HepG2 (cell line): ENCODE results near the gene KLHL40. TPM values are rescaled to one million over a fixed set of nuclear protein-coding genes. Genes with fewer than 3 reads are reported as not detected.
A peak's percentile ranks its signal among the peaks of the same experiment; 100 is the strongest.

ENCODE experiments used
- ATAC-seq: fragments of 200-7000 bp; cut with Tn5 transposase; 3 replicates; pipeline ENCODE4 v1.9.1; 2020; ENCODE audit warnings: mild to moderate bottlenecking, moderate library complexity
- BruUV-seq: library from RNA; stranded (reverse); fragments of 400-500 nt; replicated peaks from 2 replicates; lab custom pipeline; 2021; lab: Mats Ljungman, UMichigan
- CTCF ChIA-PET: fragments of 300-600 bp; formaldehyde crosslinking; extraction: SDS; loops from one replicate; lab custom pipeline; 2021; ENCODE audit warnings: low total read pairs, inconsistent platforms, low intra/inter-chr PET ratio; lab: Yijun Ruan, JAX
- POLR2A ChIA-PET: fragments of 350-600 bp; sonication (Branson Sonifier 250); formaldehyde crosslinking; loops from one replicate; lab custom pipeline; 2020; ENCODE audit warnings: antibody characterized with exemption, inconsistent platforms; lab: Yijun Ruan, JAX
- DNase-seq: peaks from one replicate; pipeline ENCODE4 v3.0.0-alpha.2; 2015; ENCODE audit warnings: low spot score
- FAIRE-seq: peaks from 3 replicates; lab custom pipeline; 2011; peaks lifted over from hg19 to GRCh38; lab: Jason Lieb, UNC
- H2AFZ ChIP-seq: one replicate; pipeline ENCODE4 v1.6.1; 2011; ENCODE audit warnings: low read length, inconsistent platforms
- H3K27ac ChIP-seq: fragments of 300-600 bp; 3 replicates; pipeline ENCODE4 v1.8.0; 2011; ENCODE audit warnings: mixed run types, mild to moderate bottlenecking, mixed read lengths, low read length, inconsistent platforms; ENCODE audit not compliant: insufficient read depth; ENCODE audit errors: extremely low read length
- H3K27me3 ChIP-seq, 2 experiments: fragments of 200-600 bp in 1 of 2; 2 replicates in 1 of 2; 3 replicates in 1 of 2; pipeline versions ENCODE4 v1.6.0 to v1.8.0; 2011; ENCODE audit warnings: low read length in 2 of 2, mild to moderate bottlenecking in 2 of 2, moderate library complexity in 2 of 2, inconsistent platforms in 1 of 2; ENCODE audit not compliant: insufficient read depth in 2 of 2, control insufficient read depth in 1 of 2
- H3K36me3 ChIP-seq, 2 experiments: fragments of 200-600 bp in 1 of 2; replicated peaks in 1 of 2; 2 replicates in 1 of 2; 3 replicates in 1 of 2; pipeline versions ENCODE4 v1.5.1 to v1.8.0; 2011; ENCODE audit warnings: low read length in 2 of 2, inconsistent platforms in 1 of 2; ENCODE audit not compliant: insufficient read depth in 2 of 2, control insufficient read depth in 1 of 2
- H3K4me1 ChIP-seq: 2 replicates; pipeline ENCODE4 v1.5.1; 2012; ENCODE audit warnings: low read length, inconsistent platforms; ENCODE audit not compliant: insufficient read depth
- H3K4me2 ChIP-seq: 2 replicates; pipeline ENCODE4 v1.6.0; 2011; ENCODE audit warnings: low read depth, low read length, inconsistent platforms
- H3K4me3 ChIP-seq, 3 experiments: fragments of 200-600 bp in 1 of 3; sonication (generic), shearing (Covaris generic) in 1 of 3; replicated peaks in 1 of 3; 2 replicates each; pipeline ENCODE4 v1.5.1; 2011 to 2016; ENCODE audit warnings: low read length in 3 of 3, inconsistent platforms in 2 of 3, low read depth in 2 of 3, mild to moderate bottlenecking in 2 of 3, control low read depth in 1 of 3, mixed read lengths in 1 of 3; ENCODE audit not compliant: insufficient read depth in 1 of 3
- H3K79me2 ChIP-seq: one replicate; pipeline ENCODE4 v1.6.1; 2011; ENCODE audit warnings: low read length, inconsistent platforms; ENCODE audit not compliant: insufficient read depth
- H3K9ac ChIP-seq: 2 replicates; pipeline ENCODE4 v1.6.0; 2011; ENCODE audit warnings: mild to moderate bottlenecking, low read depth, low read length, inconsistent platforms; ENCODE audit not compliant: insufficient read depth
- H3K9me3 ChIP-seq: 2 replicates; pipeline ENCODE4 v1.5.1; 2012; ENCODE audit warnings: mild to moderate bottlenecking, low read length
- H4K20me1 ChIP-seq: 2 replicates; pipeline ENCODE4 v1.6.0; 2011; ENCODE audit warnings: inconsistent platforms, mild to moderate bottlenecking, low read length, moderate library complexity; ENCODE audit not compliant: insufficient read depth
- AGO2 ChIP-seq: fragments of 200-400 bp; formaldehyde crosslinking; optimal IDR thresholded peaks from 2 replicates; pipeline ENCODE3; 2017; ENCODE audit warnings: mild to moderate bottlenecking, low read depth, low read length, moderate library complexity
- ATF4 ChIP-seq, 2 experiments: fragments of 450-650 bp in 1 of 2; sonication (generic) in 1 of 2; formaldehyde crosslinking; IDR thresholded peaks; 2 replicates each; pipeline versions ENCODE4 v1.5.0 to v1.8.0; 2020 to 2022; ENCODE audit warnings: mild to moderate bottlenecking in 1 of 2, missing genetic modification reagents in 1 of 2
- POLR2G ChIP-seq: fragments of 200-400 bp; formaldehyde crosslinking; IDR thresholded peaks from 2 replicates; pipeline ENCODE4 v1.6.1; 2018; ENCODE audit warnings: mild to moderate bottlenecking, low read depth, low read length, moderate library complexity
- RNF219 ChIP-seq: sonication (generic); formaldehyde crosslinking; IDR thresholded peaks from 2 replicates; pipeline ENCODE4 v1.5.0; 2020; ENCODE audit warnings: mild to moderate bottlenecking, missing genetic modification reagents
- ZNF383 ChIP-seq: sonication (generic); formaldehyde crosslinking; IDR thresholded peaks from 2 replicates; pipeline ENCODE4 v1.4.0; 2020; ENCODE audit warnings: missing genetic modification reagents, mild to moderate bottlenecking, borderline replicate concordance
- ZNF614 ChIP-seq: IDR thresholded peaks from 2 replicates; pipeline ENCODE4 v1.6.1; 2018; ENCODE audit warnings: missing biosample characterization, missing genetic modification reagents, inconsistent platforms, borderline replicate concordance
- WGBS: methylation state at CpG from one replicate; pipeline ENCODE4 v1.1.6; 2017; ENCODE audit warnings: low lambda C conversion rate; 5-methylcytosine and 5-hydroxymethylcytosine counted together
- in situ Hi-C: cut with HindIII; loops from 2 replicates; pipeline ENCODE4 v1.10.0; 2017; ENCODE audit warnings: low pct_unique_long_range_greater_than_20kb; ENCODE audit not compliant: extremely low pct_ligation_motif_present
- intact Hi-C: fragments of 100-400 bp; cut with micrococcal nuclease; formaldehyde crosslinking; loops from one replicate; pipeline ENCODE4 v1.10.0; 2022; ENCODE audit not compliant: unreplicated experiment
- polyA plus RNA-seq, 8 experiments: library from polyadenylated mRNA; depleted of rRNA in 3 of 8; stranded (reverse) in 7 of 8; unstranded in 1 of 8; fragments of >200 nt; fragmentation: Illumina TruSeq in 4 of 8; extraction: Trizol in 4 of 8; gene quantifications; 2 replicates each; pipeline versions ENCODE4 v1.2.1 to v1.2.3, GENCODE V29; 2011 to 2016; ENCODE audit warnings: low read depth in 4 of 8, missing spikeins in 1 of 8, mixed read lengths in 1 of 8; ENCODE audit not compliant: insufficient read depth in 1 of 8
- total RNA-seq, 5 experiments: library from RNA; depleted of rRNA; stranded (reverse); fragments of >200 nt; fragmentation: Illumina TruSeq; extraction: Trizol; gene quantifications; 2 replicates each; pipeline ENCODE4 v1.2.3, GENCODE V29; 2016; ENCODE audit warnings: low read depth in 1 of 5

Gene KLHL40
- total and polyA plus RNA-seq, 2 of the 13 experiments (the other 11 are each of a cell fraction or from before 2014, with no cell fraction given): not detected

GRCh38 chr3:42665050-42665878, 20.1 kb upstream of the KLHL40 start:
- H3K27ac ChIP-seq: no peak overlapping the region
- no peak overlapping the region for H3K4me3 ChIP-seq
- no peak overlapping the region for H3K4me2 ChIP-seq
- CTCF ChIA-PET: no interaction called here
- WGBS: 66% methylated on average over 8 of the region's 15 CpGs
- H3K79me2 ChIP-seq: no peaks in the 10 kb centered on the region
- in situ Hi-C loops: no loop called here
- POLR2A ChIA-PET: interaction anchor here (1.2 kb wide), 1 partner anchor 18 kb away, joined by 3 read pairs; no protein-coding TSS in a partner anchor
- H3K4me1 ChIP-seq: peaks cover 12% of the 10 kb centered on the region
- no TSS peak for BruUV-seq
- H3K36me3 ChIP-seq: no peaks in the 10 kb centered on the region
- FAIRE-seq (no peak), ATAC-seq (peak; percentile 7; the same call in 1 of the 3 replicates), DNase-seq (no peak)
- H3K27me3 ChIP-seq: no peaks in the 10 kb centered on the region
- intact Hi-C loops: no loop called here
- H3K9ac ChIP-seq: no peak overlapping the region
- H2AFZ ChIP-seq: no peak overlapping the region
- H3K9me3 ChIP-seq: no peaks in the 10 kb centered on the region
- TF ChIP-seq ZNF383 (CRISPR knock-in tag): no peak
- 0 out of 2 replicates have a peak, but pooled peaks have one; percentile 5 for TF ChIP-seq POLR2G
- TF ChIP-seq AGO2: peak; percentile 75
- no peaks in the 10 kb centered on the region for H4K20me1 ChIP-seq

GRCh38 chr3:42666022-42666421, 19.3 kb upstream of the KLHL40 start:
- Histone ChIP-seq H3K4me3 (no peak overlapping the region), H4K20me1 (no peaks in the 10 kb centered on the region), H3K36me3 (no peaks in the 10 kb centered on the region), H3K4me1 (peaks cover 12% of the 10 kb centered on the region), H3K4me2 (no peak overlapping the region), H3K27me3 (no peaks in the 10 kb centered on the region), H3K9ac (no peak overlapping the region), H3K79me2 (no peaks in the 10 kb centered on the region), H3K9me3 (no peaks in the 10 kb centered on the region), H3K27ac (no peak overlapping the region), H2AFZ (no peak overlapping the region)
- TF ChIP-seq ATF4 (CRISPR knock-in tag; IDR thresholded peaks at IDR 0.05) (no peak), RNF219 (CRISPR knock-in tag) (no peak), ZNF614 (CRISPR knock-in tag) (0 out of 2 replicates have a peak, but pooled peaks have one; percentile 18)
- ATAC-seq: no peak
- no peak for FAIRE-seq
- TSS peak; percentile 41 for BruUV-seq
- intact Hi-C loops: no loop called here
- no peak for DNase-seq
- in situ Hi-C loops: no loop called here
- CTCF ChIA-PET: no interaction called here
- 45% methylated on average over 8 of the region's 8 CpGs for WGBS
- POLR2A ChIA-PET: interaction anchor here (0.6 to 1.2 kb wide), 2 partner anchors 18 to 628 kb away, joined by 3 read pairs; no protein-coding TSS in a partner anchor
